Fibroblast of lung (primary cell): ENCODE measurements around the gene ATRN.

Experiments used
- CTCF ChIP-seq, 2 donors: IDR thresholded peaks in 1 of 2; conservative IDR thresholded peaks in 1 of 2; 1 replicate in 1 of 2; 2 replicates in 1 of 2; pipeline ENCODE4 v1.5.1; 2011 to 2012; ENCODE audit warnings: low read length in 2 of 2, control low read depth in 1 of 2, inconsistent platforms in 1 of 2, low read depth in 1 of 2, mild to moderate bottlenecking in 1 of 2
- EZH2 ChIP-seq: IDR thresholded peaks from 2 replicates; pipeline ENCODE4 v1.5.1; 2012; ENCODE audit warnings: low read length, control low read depth, mild to moderate bottlenecking; ENCODE audit errors: missing control alignments

- TF ChIP-seq EZH2 (no peak), CTCF (conservative IDR thresholded peaks at IDR 0.05 in 1 of 2, IDR thresholded peaks at IDR 0.05 in 1 of 2; ENCODE audit: low read depth in 1 of 2, low read length in 2 of 2) (no peak)
Observed at GRCh38 chr20:3692706-3693294, 222.0 kb downstream of the ATRN start.
